NCI-H1048 (cell line): ENCODE data around the gene SPRED1.

Source experiments
- DNase-seq: peaks from one replicate; lab custom pipeline; 2025; lab: John Stamatoyannopoulos, UW

SPRED1 gene

DNA sequence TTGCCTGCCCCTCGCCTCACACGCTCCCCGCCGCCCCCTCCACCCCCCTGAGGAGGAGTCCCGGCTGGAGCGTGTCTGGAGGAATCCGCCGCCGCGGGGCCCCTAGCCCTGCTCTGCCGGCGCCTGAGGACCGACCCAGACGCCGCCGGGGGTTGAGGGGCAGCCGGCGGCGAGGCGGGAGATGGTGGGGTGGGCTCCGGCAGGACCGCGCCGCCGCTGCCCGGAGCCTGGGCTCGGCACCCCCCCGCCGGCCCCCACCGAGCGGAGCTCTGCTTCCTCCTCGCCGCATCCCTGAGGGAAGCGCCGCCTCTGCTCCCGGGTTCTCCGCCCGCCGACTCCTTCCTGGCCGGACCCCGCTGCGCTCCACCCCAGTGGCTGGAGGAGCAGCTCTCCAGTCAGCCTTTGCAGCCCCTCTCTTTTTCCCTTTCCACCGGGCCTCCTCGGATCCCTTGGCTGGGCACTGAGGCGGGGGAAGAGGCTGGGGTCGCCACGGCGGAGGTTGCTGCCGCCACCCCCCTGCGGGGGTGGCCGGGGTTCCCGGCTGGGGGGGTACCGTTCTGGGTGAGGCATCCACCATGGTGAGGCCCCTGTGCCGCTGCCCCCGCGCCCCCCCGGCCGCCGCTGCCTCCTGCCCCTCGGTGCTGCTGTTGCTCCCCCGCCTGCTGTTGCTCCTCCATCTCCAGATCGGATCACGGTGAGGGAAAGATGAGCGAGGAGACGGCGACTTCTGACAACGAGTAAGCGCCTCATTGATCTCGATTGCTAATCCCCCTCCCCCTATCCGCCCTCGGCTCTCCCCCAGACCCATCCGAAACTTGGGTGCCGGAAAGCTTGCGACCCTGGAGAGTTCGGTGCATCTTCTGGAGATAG lies at the start of gene SPRED1:
Gene SPRED1, plus strand, starts transcription at position 356 of the 870 bp plus-strand sequence. Its CDS starts 350 bp downstream, at position 706.
- DNase-seq, result no peak

DNA sequence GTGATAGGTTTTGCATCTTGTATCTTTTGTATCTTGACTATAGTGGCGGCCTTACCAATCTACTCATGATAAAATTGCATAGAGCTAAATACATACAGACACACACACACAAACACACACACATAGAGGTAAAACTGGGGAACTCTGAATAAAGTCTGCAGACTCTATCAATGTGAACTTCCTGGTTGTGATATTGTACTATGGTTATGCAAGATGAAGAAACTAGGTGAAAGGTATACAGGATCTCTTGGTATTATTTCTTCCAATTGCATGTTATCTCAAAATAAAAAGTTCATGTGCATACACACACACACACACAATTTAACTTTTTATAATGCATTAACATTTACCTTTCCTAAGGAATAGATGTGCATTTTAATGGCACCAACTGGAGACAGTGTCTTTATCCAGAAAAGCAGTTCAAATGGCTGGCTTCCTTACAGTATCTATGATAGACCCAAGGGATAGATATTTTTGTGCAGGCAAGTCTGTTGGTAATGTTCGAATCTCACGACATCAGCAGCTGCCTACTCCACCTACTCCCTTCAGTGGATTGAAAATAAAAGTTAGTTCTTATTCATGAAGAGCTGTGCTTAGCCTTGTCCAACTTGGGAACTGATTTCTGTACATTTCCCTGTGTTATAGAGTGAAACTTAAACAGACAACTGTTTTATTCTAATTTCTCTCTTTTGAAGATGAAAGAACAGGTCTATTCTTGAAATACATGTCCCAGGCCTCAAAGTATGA lies 46.9 kb upstream of the SPRED1 start:
- DNase-seq, result no peak

DNA sequence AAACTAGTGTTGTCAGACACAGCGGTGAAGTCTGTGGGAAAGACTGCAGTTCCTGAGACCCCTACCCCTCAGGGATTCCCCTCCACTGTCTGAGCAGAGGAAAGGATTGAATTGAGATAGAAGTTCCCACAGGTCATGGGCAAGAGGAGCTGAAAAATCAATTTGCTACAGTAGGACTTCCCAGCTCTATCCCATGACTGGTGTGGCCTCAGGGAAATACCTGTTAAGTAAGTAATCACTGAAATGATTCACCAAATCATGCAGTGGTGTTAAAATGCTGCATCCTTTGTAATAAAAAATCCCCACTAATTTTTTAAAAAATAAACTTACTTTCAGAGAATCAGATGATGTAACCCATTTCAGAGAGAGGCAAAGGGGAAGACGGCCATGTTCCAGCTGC lies 45.0 kb upstream of the SPRED1 start:
- no peak for DNase-seq

DNA sequence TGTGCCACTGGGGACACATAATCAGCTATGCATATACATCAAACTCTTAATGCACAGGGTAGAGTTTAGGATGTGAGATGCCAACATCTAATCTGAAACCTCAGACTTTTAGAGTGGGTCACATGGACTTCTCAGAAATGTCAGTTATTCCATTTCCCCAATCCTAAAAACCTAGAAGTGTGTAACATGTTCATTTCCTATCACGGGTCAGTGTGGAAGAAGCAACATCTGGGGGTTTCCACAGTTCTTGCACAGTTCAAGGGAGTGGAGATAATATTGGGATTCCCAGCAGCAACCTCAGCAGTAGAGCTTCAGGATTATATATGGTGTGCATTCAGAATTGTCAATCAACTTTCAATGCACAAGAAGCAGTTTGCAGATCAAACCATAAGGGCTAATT lies 44.4 kb upstream of the SPRED1 start:
- no peak for DNase-seq

DNA sequence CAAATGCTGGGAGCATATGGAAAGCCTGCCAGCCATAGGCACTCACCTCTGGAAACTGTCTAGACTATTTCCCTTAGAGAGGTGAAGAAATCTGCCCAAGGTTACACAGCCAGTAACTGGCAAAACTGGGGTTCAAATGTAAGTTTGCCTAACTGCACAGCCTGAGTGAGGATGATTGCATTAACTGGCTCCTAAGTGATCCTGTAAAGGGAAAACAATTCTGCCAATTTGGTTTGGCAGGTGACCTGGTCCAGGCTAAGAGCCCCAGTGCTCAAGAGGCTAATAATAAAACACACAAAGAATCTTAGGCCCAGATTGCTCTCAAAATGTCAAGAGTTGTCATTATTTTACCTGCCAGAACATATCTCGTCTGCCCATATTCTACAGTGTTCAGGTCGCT lies 43.9 kb upstream of the SPRED1 start:
- no peak for DNase-seq

DNA sequence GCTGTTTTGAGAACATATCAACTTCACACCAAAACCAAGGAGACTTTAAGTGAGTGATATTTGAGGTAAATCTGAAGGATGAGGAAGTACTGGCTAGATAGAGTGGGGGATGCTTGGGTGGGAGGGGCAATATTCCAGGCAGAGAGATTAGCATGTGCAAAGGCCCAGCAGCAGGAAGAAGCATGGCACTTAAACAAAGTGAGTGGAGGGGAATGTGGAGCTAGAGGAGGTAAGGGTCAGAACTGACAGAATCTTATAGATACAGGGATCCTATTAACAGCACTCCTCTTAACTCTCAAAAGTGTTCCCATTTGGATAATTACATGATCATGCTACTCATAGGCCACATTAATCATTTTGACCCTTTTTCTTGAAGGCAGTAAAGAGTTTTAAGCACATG lies 41.4 kb upstream of the SPRED1 start:
- DNase-seq, result no peak

DNA sequence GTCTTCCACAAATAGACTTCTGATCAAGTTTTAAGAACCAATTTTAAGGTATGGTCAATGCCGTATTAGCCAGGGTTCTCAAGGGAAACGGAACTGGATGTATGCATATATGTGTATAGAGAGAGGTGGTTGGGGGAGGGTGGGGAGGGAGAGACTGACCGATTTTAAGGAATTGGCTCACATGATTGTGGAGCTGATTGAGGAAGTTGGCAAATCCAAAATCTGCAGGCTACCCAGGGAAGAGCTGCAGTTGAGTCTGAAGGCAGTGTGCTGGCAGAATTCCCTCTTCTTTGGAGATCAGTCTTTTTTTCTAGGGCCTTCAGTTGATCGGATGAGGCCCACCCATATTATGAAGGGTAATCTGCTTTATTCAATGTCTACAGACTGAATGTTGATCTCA lies 40.8 kb upstream of the SPRED1 start:
- DNase-seq, result no peak

DNA sequence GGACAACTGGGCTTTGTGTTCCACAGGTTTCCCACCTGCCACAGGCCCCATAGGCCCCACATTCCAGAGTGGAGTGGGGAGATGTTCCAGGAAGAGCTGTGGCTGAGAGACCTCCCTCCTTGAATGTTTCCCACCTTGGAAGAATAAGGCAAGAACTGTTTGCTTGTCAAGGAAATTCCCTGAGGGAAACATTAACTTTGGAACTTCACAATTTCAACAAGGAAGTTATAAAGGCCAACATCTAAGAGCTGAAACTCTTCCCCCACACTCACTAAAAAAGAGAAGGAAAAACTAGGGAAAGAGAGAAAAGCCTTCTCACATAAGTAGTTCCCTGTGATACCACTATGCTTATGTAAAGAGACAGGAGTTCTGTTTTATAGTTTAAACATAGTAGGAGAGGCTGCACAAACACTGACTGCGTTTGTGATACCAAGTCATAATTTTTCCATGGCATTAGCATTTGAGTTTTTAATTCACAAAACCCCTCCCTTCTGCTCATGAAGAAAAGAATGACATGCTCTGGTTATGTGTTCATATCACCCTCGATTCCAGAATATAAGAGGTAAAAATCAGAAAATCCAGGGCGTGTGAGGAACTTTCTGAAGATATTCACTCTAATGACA lies 39.8 kb upstream of the SPRED1 start:
- no peak for DNase-seq

DNA sequence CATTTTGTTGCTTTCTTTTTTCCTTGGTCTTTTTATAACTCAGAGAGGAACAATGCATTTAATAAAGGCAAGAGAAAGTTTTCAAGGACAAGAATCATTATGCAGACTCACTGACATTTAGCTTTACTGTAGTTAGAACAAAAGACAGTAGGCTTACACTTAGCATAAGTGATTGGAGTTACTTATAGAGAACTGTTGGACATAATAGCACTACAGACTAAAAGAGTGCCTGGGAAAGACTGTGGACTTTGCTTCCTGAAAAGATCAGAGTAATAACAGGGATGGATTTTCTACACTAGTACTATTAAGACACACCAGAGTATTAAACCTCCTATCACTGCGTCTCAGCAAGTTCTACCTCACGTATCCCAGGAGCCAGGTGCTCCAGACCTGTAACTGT lies 39.3 kb upstream of the SPRED1 start:
- DNase-seq, result no peak

DNA sequence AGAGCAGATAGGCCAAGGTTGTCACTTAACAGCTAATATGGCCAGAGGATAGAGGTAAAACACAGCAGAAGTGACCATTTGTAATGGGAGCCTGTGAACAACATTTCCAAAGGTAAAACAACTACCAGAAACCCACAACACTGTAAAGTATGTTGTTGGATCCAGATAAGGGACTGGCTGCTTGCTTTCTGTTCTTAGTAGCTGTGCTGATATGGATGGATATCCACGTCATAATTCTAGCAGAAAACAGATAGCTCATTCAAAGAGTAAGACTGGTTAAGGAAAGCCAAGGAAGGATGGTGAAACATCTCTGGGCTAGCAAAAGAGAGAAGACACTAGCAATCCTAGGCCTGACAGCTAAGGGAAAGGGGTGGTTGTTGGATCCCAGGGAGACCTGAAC lies 36.9 kb upstream of the SPRED1 start:
- DNase-seq, result no peak

DNA sequence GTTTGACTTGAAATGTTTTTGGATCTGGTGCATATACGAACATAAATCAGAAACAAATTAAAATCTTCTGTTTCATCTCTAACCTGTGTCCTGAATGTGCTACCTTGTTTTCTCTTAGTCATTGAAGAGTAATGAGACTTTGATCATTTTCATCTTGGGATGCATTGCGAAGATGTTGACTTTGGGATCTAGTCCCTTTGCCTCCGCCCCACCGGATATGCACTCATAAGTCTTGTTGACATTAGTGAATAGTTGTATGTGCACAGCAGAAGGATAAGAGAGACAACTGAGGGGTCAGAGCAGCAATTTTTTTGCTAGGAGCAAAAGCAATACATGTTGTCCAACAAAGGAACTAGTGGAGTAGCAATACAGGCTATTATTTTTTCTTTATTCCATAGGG lies 35.9 kb upstream of the SPRED1 start:
- no peak for DNase-seq

DNA sequence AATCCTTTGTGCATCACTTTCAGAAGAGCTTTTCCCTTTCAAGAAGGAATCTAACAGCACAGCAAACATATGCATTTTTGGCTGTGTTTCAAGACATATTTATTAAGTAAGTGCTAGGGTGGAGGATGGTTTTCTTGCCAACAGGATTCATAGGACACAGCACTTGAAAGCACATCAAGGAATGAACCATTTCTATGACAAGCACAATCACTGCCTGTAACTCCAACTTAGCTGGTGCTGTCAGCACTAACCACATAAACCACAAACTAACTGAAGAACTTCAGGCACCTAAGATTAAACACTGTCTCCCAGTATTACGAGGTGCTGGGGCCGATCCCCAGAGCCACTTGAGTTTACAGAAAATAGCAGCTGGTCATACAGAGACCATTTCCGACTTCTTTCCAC lies 35.4 kb upstream of the SPRED1 start:
- no peak for DNase-seq

DNA sequence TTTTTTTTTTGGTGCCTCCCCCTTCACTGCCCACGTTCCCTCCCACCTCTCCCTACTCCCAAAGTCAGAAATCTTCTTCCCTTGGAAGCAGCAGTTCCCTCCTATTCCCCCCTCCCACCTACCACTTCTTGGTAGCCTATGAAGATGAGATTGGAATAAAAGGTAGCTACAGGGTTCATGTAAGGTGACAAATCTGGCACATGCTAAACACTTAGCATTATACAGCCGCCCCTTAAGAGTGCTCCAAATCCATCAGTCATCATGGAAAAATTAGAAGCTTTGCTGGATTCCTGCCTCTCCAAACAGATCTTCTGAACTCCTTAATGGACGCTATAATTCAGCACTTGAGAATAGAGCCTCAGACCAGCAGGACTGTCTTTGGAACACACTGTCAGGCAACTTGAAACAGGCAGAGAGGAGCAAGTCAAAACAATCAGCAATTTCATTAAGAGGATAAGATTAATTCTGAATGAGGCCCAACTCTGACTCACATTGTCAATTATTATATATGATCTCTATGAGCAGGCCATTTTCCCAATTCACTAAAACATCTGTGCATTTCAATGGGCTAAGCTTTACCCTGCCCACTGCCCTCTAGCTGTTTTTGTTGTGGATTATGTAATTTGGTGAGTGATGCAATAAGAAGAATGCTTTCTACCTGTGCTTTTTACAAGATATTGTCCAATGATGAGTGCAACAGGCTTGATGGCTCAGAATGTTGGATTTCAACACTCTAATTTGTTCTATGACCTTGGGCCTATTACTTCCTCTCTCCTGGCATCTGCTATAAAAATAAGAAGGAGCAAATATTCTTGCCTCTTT lies 34.6 kb upstream of the SPRED1 start:
- no peak for DNase-seq

DNA sequence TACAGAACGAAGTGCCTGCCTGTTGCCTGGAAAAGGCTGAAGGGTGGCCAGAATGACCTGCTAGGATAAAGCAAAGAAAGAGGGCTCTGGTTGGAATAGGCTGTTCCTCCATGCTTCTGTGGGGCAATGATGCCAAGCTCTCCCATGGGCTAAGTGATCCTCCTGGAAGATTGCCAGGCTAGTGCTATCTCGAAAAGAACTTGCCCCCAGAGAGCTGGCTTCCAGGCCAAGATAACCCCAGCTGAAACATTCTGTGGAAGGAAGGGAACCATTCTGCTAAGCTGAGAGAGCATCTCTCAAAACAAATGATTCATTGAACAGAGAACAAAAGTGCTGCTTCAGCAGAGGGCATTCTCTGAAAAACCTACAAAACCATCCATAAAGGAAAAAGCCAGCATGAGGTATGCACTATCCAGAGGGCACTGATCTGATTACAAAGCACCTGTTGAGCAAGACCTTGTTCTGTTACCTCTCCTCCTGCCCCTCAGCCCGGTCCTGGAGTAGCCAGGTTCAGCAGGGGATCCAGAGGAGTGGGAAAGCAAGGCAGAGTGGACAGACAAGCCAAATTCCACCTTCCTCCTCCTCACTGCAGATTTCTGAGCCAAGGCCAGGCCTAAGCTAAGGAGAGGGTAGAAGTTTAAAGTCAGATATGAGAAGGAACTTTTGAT lies 31.9 kb upstream of the SPRED1 start:
- no peak for DNase-seq

DNA sequence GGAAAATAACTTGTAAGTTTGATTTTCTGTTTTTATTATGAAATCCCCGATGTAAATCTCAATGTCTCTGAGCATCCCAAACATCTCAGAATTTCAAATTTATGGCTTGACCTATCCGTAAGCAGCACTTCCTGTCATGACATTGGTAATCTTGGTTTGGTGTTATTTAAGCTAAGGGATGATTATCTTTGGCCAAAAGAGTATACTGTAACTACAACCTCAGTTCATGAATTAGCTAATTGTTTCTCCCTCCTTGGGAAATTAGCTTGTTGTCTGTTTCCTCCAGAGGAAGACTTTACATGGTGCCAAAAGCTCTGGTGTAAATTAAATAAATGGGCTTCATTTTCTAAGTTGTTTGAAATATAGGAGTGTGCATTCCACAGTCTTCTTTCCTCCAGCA lies 28.1 kb upstream of the SPRED1 start:
- no peak for DNase-seq

DNA sequence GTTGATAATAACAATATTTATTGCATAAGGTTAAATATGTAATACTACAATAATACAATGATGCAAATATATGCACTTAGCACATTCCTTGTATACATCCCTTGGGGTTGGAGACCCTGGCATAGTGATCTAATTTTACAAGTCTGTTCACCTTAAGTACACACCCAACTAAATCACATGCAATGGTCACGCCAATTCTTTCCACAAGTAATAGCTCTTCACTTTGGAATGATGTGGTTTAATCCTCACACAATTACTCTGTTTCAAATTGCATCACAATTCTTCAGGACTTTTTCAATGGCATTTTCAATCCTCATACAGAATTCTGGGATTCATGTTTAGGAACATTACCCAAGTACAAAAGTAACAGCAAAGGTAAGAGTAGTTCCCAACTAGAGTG lies 27.3 kb upstream of the SPRED1 start:
- DNase-seq, result no peak

DNA sequence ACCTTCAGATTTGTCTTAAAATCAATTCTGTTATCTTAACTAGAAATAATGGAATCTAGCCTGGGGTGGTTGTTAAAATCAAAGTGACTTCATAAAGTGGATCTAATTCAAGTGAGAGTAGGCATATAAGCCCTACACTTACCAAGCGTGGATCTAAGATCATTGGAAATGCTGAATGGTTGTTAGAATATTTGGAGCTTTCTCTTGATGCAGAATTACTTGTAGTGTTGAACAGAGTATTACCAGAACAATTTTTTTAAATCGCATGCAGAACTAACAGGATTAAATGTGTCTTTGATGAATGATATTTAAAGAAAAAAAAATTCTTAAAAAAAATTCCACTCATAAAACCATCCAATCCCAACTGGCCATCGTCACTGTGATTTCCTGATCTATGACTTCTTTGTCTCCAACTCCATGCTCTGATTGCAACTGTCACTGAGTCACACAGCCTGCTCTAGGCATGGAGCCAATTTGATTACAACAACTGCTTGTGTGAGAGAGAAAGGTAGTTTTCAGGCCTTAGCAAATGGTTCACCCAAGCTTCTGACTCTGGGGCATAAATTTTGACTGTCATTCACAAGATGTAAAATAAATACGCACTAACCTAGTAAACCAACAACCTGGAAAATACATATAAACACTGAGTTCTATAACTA lies 25.9 kb upstream of the SPRED1 start:
- peak; percentile 42 for DNase-seq

DNA sequence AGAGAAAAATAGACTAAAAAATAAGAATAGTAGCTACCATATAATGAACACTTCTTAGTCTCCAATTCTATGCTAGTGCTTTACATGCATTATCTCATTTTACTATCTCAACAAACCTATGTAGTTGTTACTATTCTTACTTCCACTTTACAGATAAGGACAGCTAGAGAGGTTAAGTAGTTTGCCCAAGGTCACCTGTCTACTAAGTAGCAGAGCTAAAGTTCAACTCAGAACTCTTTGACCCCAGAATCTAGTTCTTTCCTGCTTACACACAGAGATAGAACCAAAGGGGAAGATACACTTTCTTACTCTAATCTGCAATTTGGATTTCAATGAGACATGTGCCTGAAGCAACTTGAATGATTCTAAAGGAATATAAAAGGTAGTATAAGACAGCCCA lies 24.7 kb upstream of the SPRED1 start:
- no peak for DNase-seq

DNA sequence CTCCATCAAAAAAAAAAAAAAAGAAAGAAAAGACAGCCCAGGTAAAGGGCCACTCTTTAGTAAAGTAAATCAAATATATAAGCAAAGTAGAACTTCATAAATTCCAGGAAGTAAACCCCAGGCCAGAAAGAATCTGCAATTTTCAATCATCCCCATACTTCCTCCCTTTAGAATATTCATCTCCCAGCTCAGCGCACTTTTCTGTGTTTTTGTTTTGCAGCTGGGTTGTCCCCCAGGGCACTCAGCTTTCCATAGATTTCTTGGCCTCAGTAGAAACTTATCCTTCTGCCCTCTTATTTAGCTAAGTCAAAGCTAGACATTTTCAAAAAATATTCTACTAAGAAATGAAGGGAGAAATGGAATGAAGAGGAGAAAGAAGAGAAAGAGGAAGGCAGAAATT lies 24.0 kb upstream of the SPRED1 start:
- DNase-seq, result no peak

DNA sequence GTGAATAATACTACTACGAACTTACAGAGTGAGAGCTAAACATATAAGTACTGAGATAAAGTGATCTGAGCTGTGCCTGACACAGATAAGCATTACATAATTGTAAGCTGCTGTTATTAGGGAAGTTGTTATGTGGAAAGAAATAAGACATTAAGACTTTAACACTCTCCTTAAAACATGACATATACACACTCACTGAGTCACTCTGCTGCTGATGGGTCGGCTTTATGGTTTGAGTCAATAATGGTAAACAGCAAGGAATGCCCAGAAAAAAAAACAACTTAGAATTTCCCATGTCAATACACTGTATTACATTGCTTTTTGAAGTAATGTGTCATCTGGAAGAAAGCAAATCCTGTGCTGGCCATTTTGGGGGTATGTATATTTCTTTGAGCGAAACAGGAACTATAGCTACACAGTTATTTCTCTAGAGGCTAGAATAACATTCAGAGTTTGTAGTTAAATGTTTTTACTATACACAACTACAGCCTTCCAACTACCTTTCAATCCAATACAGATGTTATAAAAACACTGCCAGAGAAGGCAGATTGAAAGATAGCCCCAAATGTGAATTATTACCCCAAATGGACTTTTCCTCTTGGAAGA lies 22.8 kb upstream of the SPRED1 start:
- DNase-seq, result no peak

DNA sequence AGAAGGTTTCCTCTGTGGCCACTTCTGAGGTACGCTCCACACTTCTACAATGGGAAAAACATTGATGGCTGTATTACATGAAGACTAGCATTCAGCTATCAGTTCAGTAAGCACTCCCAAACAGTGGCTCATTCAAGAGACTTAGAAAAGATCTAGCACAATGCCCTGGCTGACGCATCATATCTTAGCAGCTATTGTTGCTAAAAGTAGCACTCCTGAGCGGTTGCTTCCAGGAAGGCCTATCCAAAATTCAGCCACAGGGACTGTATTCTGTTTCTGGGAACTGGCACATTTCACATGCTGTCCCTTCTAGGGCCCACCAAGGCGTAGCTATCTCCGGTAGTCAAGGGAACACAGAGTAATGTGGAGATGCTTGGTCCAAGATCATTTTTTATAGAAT lies 21.2 kb upstream of the SPRED1 start:
- no peak for DNase-seq
